A673 (cell line): ENCODE measurements around the gene FAM13C. TPM values are rescaled to one million over a fixed set of nuclear protein-coding genes. Genes with fewer than 3 reads are reported as not detected.

Experiments
- BruUV-seq: library from RNA; stranded (reverse); fragments of 400-500 nt; replicated peaks from 2 replicates; lab custom pipeline; 2021; lab: Mats Ljungman, UMichigan
- CTCF ChIA-PET: fragments of 300-600 bp; sonication (Branson Sonifier 250); formaldehyde crosslinking; loops from one replicate; lab custom pipeline; 2022; ENCODE audit warnings: antibody characterized with exemption; lab: Charles Lee
- POLR2A ChIA-PET: fragments of 300-600 bp; sonication (Branson Sonifier 250); formaldehyde crosslinking; loops from one replicate; lab custom pipeline; 2022; ENCODE audit warnings: antibody characterized with exemption; ENCODE audit not compliant: low non-redundant PET; lab: Charles Lee
- DNase-seq: peaks from one replicate; pipeline ENCODE4 v3.0.0-alpha.2; 2015; ENCODE audit warnings: low spot score
- H3K27ac ChIP-seq: fragments of 200-600 bp; sonication (generic); 2 replicates; pipeline ENCODE4 v1.5.1; 2016; ENCODE audit warnings: mixed run types, low read depth, mild to moderate bottlenecking, mixed read lengths, antibody characterized with exemption, low read length; ENCODE audit not compliant: poor library complexity, severe bottlenecking
- H3K27me3 ChIP-seq: fragments of 200-600 bp; sonication (generic); replicated peaks from 2 replicates; pipeline ENCODE4 v1.6.1; 2017; ENCODE audit warnings: mixed run types, low read depth, mild to moderate bottlenecking, mixed read lengths, antibody characterized with exemption, low read length; ENCODE audit not compliant: insufficient read depth, poor library complexity
- H3K36me3 ChIP-seq: fragments of 200-600 bp; sonication (generic); 2 replicates; pipeline ENCODE4 v1.6.1; 2016; ENCODE audit warnings: mixed run types, mild to moderate bottlenecking, mixed read lengths, antibody characterized with exemption, low read length; ENCODE audit not compliant: insufficient read depth, poor library complexity, severe bottlenecking
- H3K4me1 ChIP-seq: fragments of 200-600 bp; sonication (generic); 2 replicates; pipeline ENCODE4 v1.6.1; 2017; ENCODE audit warnings: mixed run types, mild to moderate bottlenecking, mixed read lengths, antibody characterized with exemption, low read length; ENCODE audit not compliant: insufficient read depth, poor library complexity, severe bottlenecking
- H3K4me3 ChIP-seq: fragments of 200-600 bp; sonication (generic); 2 replicates; pipeline ENCODE4 v1.5.1; 2016; ENCODE audit warnings: low read depth, mixed run types, mild to moderate bottlenecking, mixed read lengths, low read length; ENCODE audit not compliant: poor library complexity, severe bottlenecking
- H3K9me3 ChIP-seq: fragments of 200-600 bp; sonication (generic); 2 replicates; pipeline ENCODE4 v1.6.1; 2016; ENCODE audit warnings: mixed run types, low read depth, mild to moderate bottlenecking, mixed read lengths, antibody characterized with exemption, low read length; ENCODE audit not compliant: poor library complexity, severe bottlenecking
- CTCF ChIP-seq: fragments of 300-800, 200-600 bp; sonication (generic); conservative IDR thresholded peaks from 2 replicates; pipeline ENCODE4 v1.5.1; 2017; ENCODE audit warnings: low read depth, mild to moderate bottlenecking, antibody characterized with exemption, low read length, moderate library complexity, mixed read lengths
- EZH2 ChIP-seq: fragments of 200-600 bp; sonication (generic); IDR thresholded peaks from 2 replicates; pipeline ENCODE4 v1.6.1; 2017; ENCODE audit warnings: borderline replicate concordance, low read depth, mild to moderate bottlenecking, mixed read lengths, antibody characterized with exemption, low read length; ENCODE audit not compliant: poor library complexity, severe bottlenecking
- intact Hi-C: fragments of 100-400 bp; cut with micrococcal nuclease; formaldehyde crosslinking; loops from one replicate; pipeline ENCODE4 v1.10.0; 2022; ENCODE audit not compliant: unreplicated experiment
- total RNA-seq: library from RNA; stranded (reverse); gene quantifications from 2 replicates; pipeline ENCODE4 v1.2.3, GENCODE V29; 2021

The FAM13C gene
- total RNA-seq, 1 experiment from 2014 or later: 21.2 TPM

- CTCF ChIA-PET: no interaction called here
- intact Hi-C loops: loop anchor here (2.0 kb wide), 1 partner anchor 575 kb away; no protein-coding TSS in a partner anchor
- Histone ChIP-seq H3K4me3 (no peak overlapping the region), H3K27ac (no peak overlapping the region), H3K36me3 (no peaks in the 10 kb centered on the region), H3K4me1 (no peaks in the 10 kb centered on the region), H3K9me3 (no peaks in the 10 kb centered on the region), H3K27me3 (no peaks in the 10 kb centered on the region)
- peak; percentile 43 for DNase-seq
- BruUV-seq: no TSS peak
- POLR2A ChIA-PET: no interaction called here
- TF ChIP-seq CTCF (no peak), EZH2 (no peak)
Measured at GRCh38 chr10:59234194-59234593, 128.2 kb downstream of the FAM13C start.

- no TSS peak for BruUV-seq
- Histone ChIP-seq H3K9me3 (no peaks in the 10 kb centered on the region), H3K27ac (no peak overlapping the region), H3K4me1 (no peaks in the 10 kb centered on the region), H3K36me3 (no peaks in the 10 kb centered on the region), H3K27me3 (no peaks in the 10 kb centered on the region), H3K4me3 (no peak overlapping the region)
- DNase-seq: no peak
- CTCF ChIA-PET: no interaction called here
- POLR2A ChIA-PET: interaction anchor here (0.6 kb wide), 1 partner anchor 151 kb away, joined by 7 read pairs; no protein-coding TSS in a partner anchor
- intact Hi-C loops: loop anchor here (5.0 kb wide), 1 partner anchor 447 kb away; no protein-coding TSS in a partner anchor
- TF ChIP-seq EZH2: no peak
- no peak for TF ChIP-seq CTCF
Measured at GRCh38 chr10:59229441-59229840, 132.9 kb downstream of the FAM13C start.

GRCh38 chr10:59227136-59227673 lies 135.1 kb downstream of the FAM13C start:
- Histone ChIP-seq H3K4me3 (no peak overlapping the region), H3K9me3 (no peaks in the 10 kb centered on the region), H3K27ac (no peak overlapping the region), H3K36me3 (no peaks in the 10 kb centered on the region), H3K4me1 (no peaks in the 10 kb centered on the region), H3K27me3 (no peaks in the 10 kb centered on the region)
- DNase-seq: peak; percentile 12
- BruUV-seq: no TSS peak
- intact Hi-C loops: loop anchor here (5.0 kb wide), 1 partner anchor 445 kb away; no protein-coding TSS in a partner anchor
- ChIA-PET POLR2A (no interaction called here), CTCF (no interaction called here)
- TF ChIP-seq CTCF (peak; percentile 29; the same call in 1 of the 2 replicates), EZH2 (no peak)
